NB4 (cell line): Measurements from ENCODE around the gene CDH4.

Source experiments
- MYC ChIP-seq: IDR thresholded peaks from 2 replicates; pipeline ENCODE4 v1.6.1; 2011; ENCODE audit warnings: low read depth, low read length
- POLR2A ChIP-seq: IDR thresholded peaks from 2 replicates; pipeline ENCODE4 v1.6.1; 2011; ENCODE audit warnings: mild to moderate bottlenecking; ENCODE audit not compliant: insufficient read length; ENCODE audit errors: extremely low read depth
- TF ChIP-seq, protein P1 (sequence below): IDR thresholded peaks from one replicate; pipeline ENCODE4 v1.5.1; 2012; ENCODE audit warnings: low read depth, low read length
- TF ChIP-seq, protein P2 (sequence below): IDR thresholded peaks from 2 replicates; pipeline ENCODE4 v1.6.1; 2011; ENCODE audit warnings: low read depth, low read length

DNA sequence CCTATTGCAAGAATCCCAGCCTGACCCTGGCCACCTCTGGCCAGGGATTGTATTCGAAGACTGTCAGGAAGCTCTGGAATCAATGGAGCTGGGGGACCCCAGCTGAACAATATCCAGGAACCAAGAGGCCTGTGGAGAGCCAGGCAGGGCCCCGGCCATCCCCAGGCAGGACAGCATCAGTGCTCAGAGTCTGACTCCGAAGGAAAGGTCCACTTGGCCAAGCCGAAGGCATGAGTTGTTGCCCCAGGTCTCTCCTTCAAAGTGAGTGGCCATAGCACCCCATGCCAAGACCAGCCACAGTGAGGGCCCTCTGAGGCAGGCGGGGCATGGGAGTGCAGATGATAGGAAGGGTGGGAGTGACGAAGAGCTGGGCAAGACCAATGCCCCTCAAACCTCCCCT, 193.1 kb downstream of the CDH4 start:
- TF ChIP-seq POLR2A (no peak), MYC (no peak)
- TF ChIP-seq, protein P1, sequence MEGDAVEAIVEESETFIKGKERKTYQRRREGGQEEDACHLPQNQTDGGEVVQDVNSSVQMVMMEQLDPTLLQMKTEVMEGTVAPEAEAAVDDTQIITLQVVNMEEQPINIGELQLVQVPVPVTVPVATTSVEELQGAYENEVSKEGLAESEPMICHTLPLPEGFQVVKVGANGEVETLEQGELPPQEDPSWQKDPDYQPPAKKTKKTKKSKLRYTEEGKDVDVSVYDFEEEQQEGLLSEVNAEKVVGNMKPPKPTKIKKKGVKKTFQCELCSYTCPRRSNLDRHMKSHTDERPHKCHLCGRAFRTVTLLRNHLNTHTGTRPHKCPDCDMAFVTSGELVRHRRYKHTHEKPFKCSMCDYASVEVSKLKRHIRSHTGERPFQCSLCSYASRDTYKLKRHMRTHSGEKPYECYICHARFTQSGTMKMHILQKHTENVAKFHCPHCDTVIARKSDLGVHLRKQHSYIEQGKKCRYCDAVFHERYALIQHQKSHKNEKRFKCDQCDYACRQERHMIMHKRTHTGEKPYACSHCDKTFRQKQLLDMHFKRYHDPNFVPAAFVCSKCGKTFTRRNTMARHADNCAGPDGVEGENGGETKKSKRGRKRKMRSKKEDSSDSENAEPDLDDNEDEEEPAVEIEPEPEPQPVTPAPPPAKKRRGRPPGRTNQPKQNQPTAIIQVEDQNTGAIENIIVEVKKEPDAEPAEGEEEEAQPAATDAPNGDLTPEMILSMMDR, result no peak
- TF ChIP-seq, protein P2, sequence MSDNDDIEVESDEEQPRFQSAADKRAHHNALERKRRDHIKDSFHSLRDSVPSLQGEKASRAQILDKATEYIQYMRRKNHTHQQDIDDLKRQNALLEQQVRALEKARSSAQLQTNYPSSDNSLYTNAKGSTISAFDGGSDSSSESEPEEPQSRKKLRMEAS, result no peak
